Gastroesophageal sphincter (tissue), 3 donors: Measurements from ENCODE around the gene FNBP1.

Experiments
- CTCF ChIP-seq, 4 experiments: fragments of 200-600 bp in 2 of 4; fragments of 450-650 bp in 2 of 4; sonication (generic) in 1 of 4; IDR thresholded peaks; one replicate each; pipeline ENCODE4 v1.5.1; 2017 to 2019; ENCODE audit warnings: antibody characterized with exemption in 4 of 4, mild to moderate bottlenecking in 2 of 4, moderate library complexity in 2 of 4
- POLR2A ChIP-seq, 2 donors: fragments of 450-650 bp; IDR thresholded peaks; one replicate each; pipeline ENCODE4 v1.6.1; 2017; ENCODE audit warnings: antibody characterized with exemption in 2 of 2, mild to moderate bottlenecking in 2 of 2, moderate library complexity in 1 of 2
- POLR2AphosphoS5 ChIP-seq: sonication (generic); formaldehyde crosslinking; IDR thresholded peaks from one replicate; pipeline ENCODE4 v1.6.1; 2017; ENCODE audit warnings: antibody characterized with exemption

GRCh38 chr9:130042406-130042884 is 544 bp downstream of the FNBP1 start:
- TF ChIP-seq CTCF (IDR thresholded peaks at IDR 0.05) (no peak), POLR2AphosphoS5 (no peak), POLR2A (IDR thresholded peaks at IDR 0.05) (no peak)
